Measurements from ENCODE around the gene NKX2-1.
A peak's percentile ranks its signal among the peaks of the same experiment; 100 is the strongest.

Gene NKX2-1

GRCh38 chr14:36522972-36523715 lies 3.1 kb upstream of the NKX2-1 start:
- H3K4me1 ChIP-seq (ENCODE audit: control insufficient read depth, insufficient read depth, low read length) = no peaks in the 10 kb centered on the region
- no peak overlapping the region for H3K4me3 ChIP-seq (ENCODE audit: low read length)
- H3K36me3 ChIP-seq (ENCODE audit: control insufficient read depth, insufficient read depth, low read length) = no peaks in the 10 kb centered on the region
- H3K9ac ChIP-seq (ENCODE audit: low read length) = no peak overlapping the region
- H3K27ac ChIP-seq (ENCODE audit: low read depth, low read length) = no peak overlapping the region
- peaks cover 60% of the 10 kb centered on the region for H3K27me3 ChIP-seq (ENCODE audit: control insufficient read depth, insufficient read depth, low read length)

- Histone ChIP-seq H3K4me3 (ENCODE audit: low read length) (no peak overlapping the region), H3K27ac (ENCODE audit: low read depth, low read length) (no peak overlapping the region), H3K4me1 (ENCODE audit: control insufficient read depth, insufficient read depth, low read length) (no peaks in the 10 kb centered on the region)
Observed at GRCh38 chr14:36522347-36522971, 2.4 kb upstream of the NKX2-1 start.

GRCh38 chr14:36521598-36522345 lies 1.7 kb upstream of the NKX2-1 start:
- Histone ChIP-seq H3K4me1 (ENCODE audit: control insufficient read depth, insufficient read depth, low read length) (no peaks in the 10 kb centered on the region), H3K4me3 (ENCODE audit: low read length) (no peak overlapping the region), H3K27me3 (ENCODE audit: control insufficient read depth, insufficient read depth, low read length) (peaks cover 55% of the 10 kb centered on the region), H3K36me3 (ENCODE audit: control insufficient read depth, insufficient read depth, low read length) (no peaks in the 10 kb centered on the region), H3K9ac (ENCODE audit: low read length) (no peak overlapping the region), H3K27ac (ENCODE audit: low read depth, low read length) (no peak overlapping the region)

More at GRCh38 chr14:36522347-36522971, 2.4 kb upstream of the NKX2-1 start:
- H3K27me3 ChIP-seq (ENCODE audit: control insufficient read depth, insufficient read depth, low read length) = peaks cover 60% of the 10 kb centered on the region
- H3K36me3 ChIP-seq (ENCODE audit: control insufficient read depth, insufficient read depth, low read length) = no peaks in the 10 kb centered on the region
- H3K9ac ChIP-seq (ENCODE audit: low read length) = no peak overlapping the region

- Histone ChIP-seq H3K9ac (ENCODE audit: low read length) (no peak overlapping the region), H3K36me3 (ENCODE audit: control insufficient read depth, insufficient read depth, low read length) (no peaks in the 10 kb centered on the region), H3K27me3 (ENCODE audit: control insufficient read depth, insufficient read depth, low read length) (peaks cover 51% of the 10 kb centered on the region), H3K27ac (ENCODE audit: low read depth, low read length) (no peak overlapping the region), H3K4me1 (ENCODE audit: control insufficient read depth, insufficient read depth, low read length) (no peaks in the 10 kb centered on the region), H3K4me3 (ENCODE audit: low read length) (no peak overlapping the region)
Observed at GRCh38 chr14:36520601-36521525, 831 bp upstream of the NKX2-1 start.

- Histone ChIP-seq H3K4me1 (ENCODE audit: control insufficient read depth, insufficient read depth, low read length) (no peaks in the 10 kb centered on the region), H3K27ac (ENCODE audit: low read depth, low read length) (no peak overlapping the region), H3K27me3 (ENCODE audit: control insufficient read depth, insufficient read depth, low read length) (peaks cover 50% of the 10 kb centered on the region), H3K9ac (ENCODE audit: low read length) (no peak overlapping the region), H3K36me3 (ENCODE audit: control insufficient read depth, insufficient read depth, low read length) (no peaks in the 10 kb centered on the region), H3K4me3 (ENCODE audit: low read length) (peak overlapping the region; percentile 22)
Observed at GRCh38 chr14:36518586-36519430, 1.2 kb downstream of the NKX2-1 start.

GRCh38 chr14:36518031-36518585 lies 1.9 kb downstream of the NKX2-1 start:
- Histone ChIP-seq H3K9ac (ENCODE audit: low read length) (no peak overlapping the region), H3K27me3 (ENCODE audit: control insufficient read depth, insufficient read depth, low read length) (peaks cover 47% of the 10 kb centered on the region), H3K27ac (ENCODE audit: low read depth, low read length) (no peak overlapping the region), H3K36me3 (ENCODE audit: control insufficient read depth, insufficient read depth, low read length) (no peaks in the 10 kb centered on the region), H3K4me1 (ENCODE audit: control insufficient read depth, insufficient read depth, low read length) (no peaks in the 10 kb centered on the region), H3K4me3 (ENCODE audit: low read length) (no peak overlapping the region)

GRCh38 chr14:36517242-36518030 lies 2.6 kb downstream of the NKX2-1 start:
- no peak overlapping the region for H3K4me3 ChIP-seq (ENCODE audit: low read length)
- H3K27ac ChIP-seq (ENCODE audit: low read depth, low read length) = no peak overlapping the region
- H3K27me3 ChIP-seq (ENCODE audit: control insufficient read depth, insufficient read depth, low read length) = peaks cover 45% of the 10 kb centered on the region
- no peaks in the 10 kb centered on the region for H3K4me1 ChIP-seq (ENCODE audit: control insufficient read depth, insufficient read depth, low read length)
- no peak overlapping the region for H3K9ac ChIP-seq (ENCODE audit: low read length)
- no peaks in the 10 kb centered on the region for H3K36me3 ChIP-seq (ENCODE audit: control insufficient read depth, insufficient read depth, low read length)

- no peak overlapping the region for H3K27ac ChIP-seq (ENCODE audit: low read depth, low read length)
- H3K4me1 ChIP-seq (ENCODE audit: control insufficient read depth, insufficient read depth, low read length) = no peaks in the 10 kb centered on the region
- no peak overlapping the region for H3K4me3 ChIP-seq (ENCODE audit: low read length)
- H3K9ac ChIP-seq (ENCODE audit: low read length) = no peak overlapping the region
- peaks cover 43% of the 10 kb centered on the region for H3K27me3 ChIP-seq (ENCODE audit: control insufficient read depth, insufficient read depth, low read length)
- no peaks in the 10 kb centered on the region for H3K36me3 ChIP-seq (ENCODE audit: control insufficient read depth, insufficient read depth, low read length)
Observed at GRCh38 chr14:36516719-36517241, 3.3 kb downstream of the NKX2-1 start.

GRCh38 chr14:36515896-36516718 lies 3.9 kb downstream of the NKX2-1 start:
- Histone ChIP-seq H3K4me1 (ENCODE audit: control insufficient read depth, insufficient read depth, low read length) (no peaks in the 10 kb centered on the region), H3K36me3 (ENCODE audit: control insufficient read depth, insufficient read depth, low read length) (no peaks in the 10 kb centered on the region), H3K27ac (ENCODE audit: low read depth, low read length) (no peak overlapping the region), H3K27me3 (ENCODE audit: control insufficient read depth, insufficient read depth, low read length) (peaks cover 38% of the 10 kb centered on the region), H3K4me3 (ENCODE audit: low read length) (no peak overlapping the region), H3K9ac (ENCODE audit: low read length) (no peak overlapping the region)

GRCh38 chr14:36515105-36515593 lies 4.9 kb downstream of the NKX2-1 start:
- H3K27ac ChIP-seq (ENCODE audit: low read depth, low read length) = no peak overlapping the region
- H3K4me3 ChIP-seq (ENCODE audit: low read length) = no peak overlapping the region
- no peaks in the 10 kb centered on the region for H3K36me3 ChIP-seq (ENCODE audit: control insufficient read depth, insufficient read depth, low read length)
- no peak overlapping the region for H3K9ac ChIP-seq (ENCODE audit: low read length)
- no peaks in the 10 kb centered on the region for H3K4me1 ChIP-seq (ENCODE audit: control insufficient read depth, insufficient read depth, low read length)
- H3K27me3 ChIP-seq (ENCODE audit: control insufficient read depth, insufficient read depth, low read length) = peaks cover 34% of the 10 kb centered on the region
